PC-9 (cell line): ENCODE results near the gene APRT. TPM values are rescaled to one million over a fixed set of nuclear protein-coding genes. Genes with fewer than 3 reads are reported as not detected.

Experiments used
- Bru-seq: library from RNA; stranded (reverse); fragments of 400-500 nt; gene quantifications from one replicate; lab custom pipeline; 2021; lab: Mats Ljungman, UMichigan
- BruChase-seq, 2 experiments: library from RNA; stranded (reverse); fragments of 400-500 nt; gene quantifications; one replicate each; lab custom pipeline; 2021; lab: Mats Ljungman, UMichigan
- BruUV-seq: library from RNA; stranded (reverse); fragments of 400-500 nt; replicated peaks from 2 replicates; lab custom pipeline; 2021; lab: Mats Ljungman, UMichigan
- CTCF ChIA-PET: fragments of 300-600 bp; sonication (Branson Sonifier 250); formaldehyde crosslinking; loops from one replicate; lab custom pipeline; 2022; ENCODE audit warnings: antibody characterized with exemption; lab: Charles Lee
- POLR2A ChIA-PET: fragments of 300-600 bp; sonication (Branson Sonifier 250); formaldehyde crosslinking; loops from one replicate; lab custom pipeline; 2022; ENCODE audit warnings: antibody characterized with exemption; ENCODE audit not compliant: unreplicated experiment; lab: Charles Lee
- DNase-seq, 2 experiments: peaks; one replicate each; pipeline versions ENCODE4 v3.0.0 to v3.0.0-alpha.2; 2015 to 2022; ENCODE audit warnings: mixed read lengths in 1 of 2
- H2AFZ ChIP-seq: fragments of 200-600 bp; sonication (generic); 2 replicates; pipeline ENCODE4 v1.8.1; 2017; ENCODE audit warnings: antibody characterized with exemption
- H3F3A ChIP-seq: fragments of 200-600 bp; sonication (generic); 2 replicates; pipeline ENCODE4 v1.8.1; 2017; ENCODE audit warnings: antibody characterized with exemption, mild to moderate bottlenecking, low read depth; ENCODE audit not compliant: insufficient read depth
- H3K27ac ChIP-seq: fragments of 200-600 bp; sonication (generic); 2 replicates; pipeline ENCODE4 v1.6.1; 2016; ENCODE audit warnings: mixed run types
- H3K27me3 ChIP-seq: fragments of 200-600 bp; sonication (generic); 2 replicates; pipeline ENCODE4 v1.6.1; 2016; ENCODE audit warnings: low read depth, mixed run types; ENCODE audit not compliant: insufficient read depth
- H3K36me3 ChIP-seq: fragments of 200-600 bp; sonication (generic); 2 replicates; pipeline ENCODE4 v1.6.1; 2016; ENCODE audit warnings: low read depth, mixed run types
- H3K4me1 ChIP-seq: fragments of 200-600 bp; sonication (generic); replicated peaks from 2 replicates; pipeline ENCODE4 v1.6.1; 2016; ENCODE audit warnings: mixed run types; ENCODE audit not compliant: insufficient read depth
- H3K4me2 ChIP-seq: fragments of 200-600 bp; sonication (generic); 2 replicates; pipeline ENCODE4 v1.6.1; 2017; ENCODE audit warnings: mixed run types
- H3K4me3 ChIP-seq: fragments of 200-600 bp; sonication (generic); 2 replicates; pipeline ENCODE4 v1.6.1; 2016; ENCODE audit warnings: mixed run types
- H3K79me2 ChIP-seq: fragments of 200-600 bp; sonication (generic); 2 replicates; pipeline ENCODE4 v1.6.1; 2017; ENCODE audit warnings: low read depth, mixed run types
- H3K9me2 ChIP-seq: fragments of 200-600 bp; sonication (generic); 2 replicates; pipeline ENCODE4 v1.8.1; 2017; ENCODE audit warnings: mild to moderate bottlenecking; ENCODE audit not compliant: insufficient read depth
- H3K9me3 ChIP-seq: fragments of 200-600 bp; sonication (generic); 2 replicates; pipeline ENCODE4 v1.8.1; 2016; ENCODE audit warnings: low read depth; ENCODE audit not compliant: insufficient read depth
- H4K20me1 ChIP-seq: fragments of 200-600 bp; sonication (generic); 2 replicates; pipeline ENCODE4 v1.8.1; 2017; ENCODE audit not compliant: insufficient read depth
- EZH2 ChIP-seq: fragments of 200-600 bp; sonication (generic); IDR thresholded peaks from 2 replicates; pipeline ENCODE4 v1.8.0; 2017; ENCODE audit warnings: antibody characterized with exemption, low read depth
- intact Hi-C: fragments of 100-400 bp; cut with micrococcal nuclease; formaldehyde crosslinking; loops from one replicate; pipeline ENCODE4 v1.10.0; 2022; ENCODE audit not compliant: unreplicated experiment
- long read RNA-seq: library from polyadenylated mRNA; stranded (forward); transcript quantifications from one replicate; pipeline ENCODE4 v2.0.0, GENCODE V29; 2022
- total RNA-seq: library from RNA; stranded (reverse); gene quantifications from 2 replicates; pipeline ENCODE4 v1.2.3, GENCODE V29; 2021
- TF ChIP-seq, protein P1 (sequence below): fragments of 200-600 bp; sonication (generic); conservative IDR thresholded peaks from 2 replicates; pipeline ENCODE4 v1.6.1; 2017; ENCODE audit warnings: mixed run types, antibody characterized with exemption, mild to moderate bottlenecking, moderate library complexity

The APRT gene, protein sequence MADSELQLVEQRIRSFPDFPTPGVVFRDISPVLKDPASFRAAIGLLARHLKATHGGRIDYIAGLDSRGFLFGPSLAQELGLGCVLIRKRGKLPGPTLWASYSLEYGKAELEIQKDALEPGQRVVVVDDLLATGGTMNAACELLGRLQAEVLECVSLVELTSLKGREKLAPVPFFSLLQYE
- 213 and 226 TPM in 2 replicates for total RNA-seq
- percentile 77 among the genes with signal in this experiment for Bru-seq, nascent RNA
- BruChase-seq, experiment 1, labeled RNA remaining after a 2-hour chase = percentile 69 among the genes with signal in this experiment
- BruChase-seq, experiment 2, labeled RNA remaining after a 6-hour chase = percentile 86 among the genes with signal in this experiment
- long read RNA-seq, transcript APRT-201 (5 exons, 947 nt) = major isoform, 364 of 496 reads
- long read RNA-seq, transcript APRT-202 (5 exons, 664 nt) = minor isoform, 95 of 496 reads
- long read RNA-seq, partial matches to known transcripts = 5 of 496 reads
- long read RNA-seq, other reads (novel, unspliced or antisense) = 31 of 496 reads

DNA sequence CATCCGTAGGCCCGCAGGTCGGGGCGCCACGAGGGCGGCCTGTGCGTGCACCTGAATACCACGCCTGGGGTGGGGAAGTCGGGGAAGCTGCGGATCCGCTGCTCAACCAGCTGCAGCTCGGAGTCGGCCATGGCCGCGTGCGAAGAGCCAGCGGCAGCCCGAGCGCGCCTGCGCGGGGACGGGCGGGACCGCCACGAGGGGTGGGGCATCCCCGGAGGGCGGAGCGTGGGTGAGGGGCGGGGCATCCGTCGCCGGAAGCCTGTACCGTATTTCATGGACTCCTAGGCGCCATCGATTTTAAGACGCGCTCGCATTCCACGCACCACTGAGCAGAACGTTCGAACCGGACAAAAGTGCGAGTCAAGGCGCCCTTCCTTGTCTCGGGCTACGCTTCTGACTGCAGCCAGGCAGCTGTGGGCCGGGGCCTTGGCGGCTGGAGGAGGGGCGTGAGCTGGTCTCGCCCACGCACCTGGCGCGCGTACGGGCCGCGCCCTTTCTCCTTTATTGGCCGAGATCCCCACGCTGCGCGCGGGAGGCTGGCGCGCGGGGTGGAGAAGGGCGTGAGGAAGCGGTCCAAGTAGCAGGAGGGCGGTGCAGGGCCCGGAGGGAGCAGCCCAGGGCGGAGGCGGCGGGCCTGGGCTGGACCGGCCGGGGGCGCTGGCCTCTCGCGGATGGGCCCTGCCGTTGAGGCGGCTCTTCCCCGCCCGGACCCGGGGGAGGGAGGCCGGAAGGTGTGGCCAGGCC lies at the start of gene APRT:
Gene APRT (minus strand): TSS at position 160 of the 744 bp plus-strand sequence. CDS start 29 bp downstream, at position 131.
- BruUV-seq = TSS peak; percentile 2
- H2AFZ ChIP-seq = peak within 1 kb of the TSS; percentile 81
- no peaks in the 10 kb centered on the region for H3K27me3 ChIP-seq
- ChIA-PET CTCF (interaction anchor here (0.7 kb wide), 1 partner anchor 355 kb away, joined by 3 read pairs; no protein-coding TSS in a partner anchor), POLR2A (interaction anchor here (0.6 to 0.7 kb wide), 3 partner anchors 52 to 359 kb away, joined by 3 to 9 read pairs (median 3); no protein-coding TSS in a partner anchor)
- peaks cover 60% of the 10 kb centered on the region for H3F3A ChIP-seq
- peaks cover 32% of the 10 kb centered on the region for H3K79me2 ChIP-seq
- no peaks in the 10 kb centered on the region for H3K9me2 ChIP-seq
- H3K4me2 ChIP-seq = peak within 1 kb of the TSS; percentile 90
- no peak for TF ChIP-seq EZH2
- TF ChIP-seq, protein P1, sequence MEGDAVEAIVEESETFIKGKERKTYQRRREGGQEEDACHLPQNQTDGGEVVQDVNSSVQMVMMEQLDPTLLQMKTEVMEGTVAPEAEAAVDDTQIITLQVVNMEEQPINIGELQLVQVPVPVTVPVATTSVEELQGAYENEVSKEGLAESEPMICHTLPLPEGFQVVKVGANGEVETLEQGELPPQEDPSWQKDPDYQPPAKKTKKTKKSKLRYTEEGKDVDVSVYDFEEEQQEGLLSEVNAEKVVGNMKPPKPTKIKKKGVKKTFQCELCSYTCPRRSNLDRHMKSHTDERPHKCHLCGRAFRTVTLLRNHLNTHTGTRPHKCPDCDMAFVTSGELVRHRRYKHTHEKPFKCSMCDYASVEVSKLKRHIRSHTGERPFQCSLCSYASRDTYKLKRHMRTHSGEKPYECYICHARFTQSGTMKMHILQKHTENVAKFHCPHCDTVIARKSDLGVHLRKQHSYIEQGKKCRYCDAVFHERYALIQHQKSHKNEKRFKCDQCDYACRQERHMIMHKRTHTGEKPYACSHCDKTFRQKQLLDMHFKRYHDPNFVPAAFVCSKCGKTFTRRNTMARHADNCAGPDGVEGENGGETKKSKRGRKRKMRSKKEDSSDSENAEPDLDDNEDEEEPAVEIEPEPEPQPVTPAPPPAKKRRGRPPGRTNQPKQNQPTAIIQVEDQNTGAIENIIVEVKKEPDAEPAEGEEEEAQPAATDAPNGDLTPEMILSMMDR = peak; percentile 45; the same call in 1 of the 2 replicates
- peaks cover 11% of the 10 kb centered on the region; the same call in 1 of the 2 replicates for H3K36me3 ChIP-seq
- peak within 1 kb of the TSS; percentile 91 for H3K4me3 ChIP-seq
- no peaks in the 10 kb centered on the region for H3K9me3 ChIP-seq
- peak; percentile 85 to 99 for DNase-seq
- peak within 1 kb of the TSS; percentile 78 for H3K27ac ChIP-seq
- intact Hi-C loops = loop anchor here (1.0 to 5.0 kb wide), 3 partner anchors 45 to 404 kb away; partner anchors contain the start of genes SNAI3 and TRAPPC2L
- H3K4me1 ChIP-seq = peaks cover 16% of the 10 kb centered on the region; the same call in 1 of the 2 replicates
- peaks cover 25% of the 10 kb centered on the region for H4K20me1 ChIP-seq

DNA sequence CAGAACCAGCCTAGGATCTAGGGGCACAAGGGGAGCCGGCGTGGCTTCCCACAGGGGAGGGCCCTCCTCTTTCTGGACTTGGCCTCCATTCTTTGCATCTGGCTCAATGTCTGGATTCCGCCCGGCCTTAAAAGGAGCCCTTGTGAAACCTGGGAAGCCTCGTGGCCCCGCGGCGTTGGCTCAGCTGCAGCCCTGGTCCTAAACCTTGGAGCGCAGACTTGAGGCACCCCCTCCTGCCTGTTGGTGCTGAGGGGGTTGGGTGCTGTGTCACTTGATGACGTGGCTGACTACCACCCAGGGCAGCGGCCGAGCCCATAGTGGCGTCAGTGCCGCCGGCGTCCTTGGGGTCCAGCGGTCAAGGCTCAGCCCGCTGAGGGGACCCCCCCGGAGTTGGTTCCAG lies 49.6 kb upstream of the APRT start:
- H3K27ac ChIP-seq = no peak overlapping the region
- H3K4me2 ChIP-seq = no peak overlapping the region
- no peaks in the 10 kb centered on the region for H3F3A ChIP-seq
- H2AFZ ChIP-seq = no peak overlapping the region
- POLR2A ChIA-PET = no interaction called here
- CTCF ChIA-PET = no interaction called here
- H3K79me2 ChIP-seq = 0 out of 2 replicates have a peak, but pooled peaks cover 7% of the 10 kb centered on the region
- H3K9me2 ChIP-seq = no peaks in the 10 kb centered on the region
- no TSS peak for BruUV-seq
- H4K20me1 ChIP-seq = no peaks in the 10 kb centered on the region
- intact Hi-C loops = no loop called here
- H3K4me3 ChIP-seq = no peak overlapping the region
- H3K9me3 ChIP-seq = no peaks in the 10 kb centered on the region
- no peak for TF ChIP-seq EZH2
- TF ChIP-seq, protein P1 = no peak
- H3K36me3 ChIP-seq = no peaks in the 10 kb centered on the region
- no peak for DNase-seq
- H3K4me1 ChIP-seq = peaks cover 5% of the 10 kb centered on the region
- no peaks in the 10 kb centered on the region; the same call in 1 of the 2 replicates for H3K27me3 ChIP-seq
